Left forelimb (tissue), 1 donor: ENCODE results near the gene PDE1C.
"Not testable (repeated sequence)": the region's sequence is repeated elsewhere in the genome, so short reads cannot be mapped to it uniquely, and the experiment has no call there.

Source experiments
- DNase-seq: peaks from one replicate; pipeline ENCODE4 v3.0.0-alpha.2; 2018; ENCODE audit warnings: low spot score

The PDE1C gene

GRCh38 chr7:31850066-31850465 is 220.1 kb downstream of the PDE1C start:
- DNase-seq, result no peak

- DNase-seq, result no peak
Measured at GRCh38 chr7:31835471-31835870, 234.7 kb downstream of the PDE1C start.

GRCh38 chr7:31833625-31834024 is 236.6 kb downstream of the PDE1C start:
- DNase-seq, result not testable (repeated sequence)

- no peak for DNase-seq
Measured at GRCh38 chr7:31828520-31828919, 241.7 kb downstream of the PDE1C start.

- no peak for DNase-seq
Measured at GRCh38 chr7:31825576-31825975, 244.6 kb downstream of the PDE1C start.

- no peak for DNase-seq
Measured at GRCh38 chr7:31819031-31819430, 251.2 kb downstream of the PDE1C start.

GRCh38 chr7:31816810-31817209 is 253.4 kb downstream of the PDE1C start:
- DNase-seq, result no peak

GRCh38 chr7:31815796-31816195 is 254.4 kb downstream of the PDE1C start:
- DNase-seq, result no peak

GRCh38 chr7:31814187-31814586 is 256.0 kb downstream of the PDE1C start:
- no peak for DNase-seq

GRCh38 chr7:31811650-31812461 is 258.4 kb downstream of the PDE1C start:
- no peak for DNase-seq

- DNase-seq, result no peak
Measured at GRCh38 chr7:31805209-31805818, 264.9 kb downstream of the PDE1C start.

- DNase-seq, result no peak
Measured at GRCh38 chr7:31796375-31796774, 273.8 kb downstream of the PDE1C start.

GRCh38 chr7:31794851-31795344 is 275.3 kb downstream of the PDE1C start:
- DNase-seq, result no peak

GRCh38 chr7:31791881-31792280 is 278.3 kb downstream of the PDE1C start:
- no peak for DNase-seq

GRCh38 chr7:31788883-31789680 is 281.1 kb downstream of the PDE1C start:
- DNase-seq, result no peak

GRCh38 chr7:31788445-31788844 is 281.8 kb downstream of the PDE1C start:
- no peak for DNase-seq

GRCh38 chr7:31786326-31786725 is 283.9 kb downstream of the PDE1C start:
- DNase-seq, result no peak

GRCh38 chr7:31785101-31785500 is 285.1 kb downstream of the PDE1C start:
- no peak for DNase-seq

GRCh38 chr7:31783221-31783620 is 287.0 kb downstream of the PDE1C start:
- DNase-seq, result no peak

- no peak for DNase-seq
Measured at GRCh38 chr7:31782411-31782991, 287.7 kb downstream of the PDE1C start.

GRCh38 chr7:31778296-31778695 is 291.9 kb downstream of the PDE1C start:
- no peak for DNase-seq

GRCh38 chr7:31776616-31777015 is 293.6 kb downstream of the PDE1C start:
- DNase-seq, result no peak
